ENCODE measurements around the gene PSKH1. TPM values are rescaled to one million over a fixed set of nuclear protein-coding genes. Genes with fewer than 3 reads are reported as not detected.

The PSKH1 gene
- total and polyA plus RNA-seq, 2 donors from 2014 or later: 23.6 to 33.2 TPM

GRCh38 chr16:67845291-67846062 lies 47.6 kb upstream of the PSKH1 start:
- no peaks in the 10 kb centered on the region for H3K9me3 ChIP-seq (ENCODE audit: control insufficient read depth in 2 of 3, insufficient read depth in 1 of 3, low read length in 3 of 3)
- intact Hi-C loops (cut with DNase I): no loop called here
- TF ChIP-seq CTCF (IDR thresholded peaks at IDR 0.05; ENCODE audit: borderline replicate concordance, extremely low read depth, insufficient read depth): no peak
- H3K27ac ChIP-seq (ENCODE audit: low read depth in 2 of 2, low read length in 2 of 2): peak overlapping the region; percentile 91 to 98
- peak in 1 of 5 donors; percentile 55 for DNase-seq
- peaks cover 14 to 40% (median 38%) of the 10 kb centered on the region in 3 donors for H3K4me1 ChIP-seq (ENCODE audit: control insufficient read depth in 2 of 3, insufficient read depth in 2 of 3, low read depth in 1 of 3, low read length in 3 of 3)
- FAIRE-seq: no peak
- H3K27me3 ChIP-seq (ENCODE audit: control insufficient read depth, insufficient read depth, low read length): no peaks in the 10 kb centered on the region
- peak overlapping the region; percentile 59 to 88 (median 74) for H3K9ac ChIP-seq (ENCODE audit: low read length in 3 of 3)
- peak overlapping the region; percentile 71 to 83 (median 79) for H3K4me3 ChIP-seq (ENCODE audit: low read length in 3 of 3)
- no peaks in the 10 kb centered on the region for H3K36me3 ChIP-seq (ENCODE audit: control insufficient read depth in 2 of 3, insufficient read depth in 3 of 3, low read length in 3 of 3)

GRCh38 chr16:67846063-67846319 lies 47.1 kb upstream of the PSKH1 start:
- Histone ChIP-seq H3K4me1 (ENCODE audit: control insufficient read depth in 2 of 3, insufficient read depth in 2 of 3, low read depth in 1 of 3, low read length in 3 of 3) (peaks cover 14 to 40% (median 38%) of the 10 kb centered on the region in 3 donors), H3K4me3 (ENCODE audit: low read length in 3 of 3) (peak overlapping the region; percentile 71 to 83 (median 79)), H3K27me3 (ENCODE audit: control insufficient read depth, insufficient read depth, low read length) (no peaks in the 10 kb centered on the region), H3K9me3 (ENCODE audit: control insufficient read depth in 2 of 3, insufficient read depth in 1 of 3, low read length in 3 of 3) (no peaks in the 10 kb centered on the region), H3K9ac (ENCODE audit: low read length in 3 of 3) (peak overlapping the region; percentile 59 to 88 (median 74)), H3K36me3 (ENCODE audit: control insufficient read depth in 2 of 3, insufficient read depth in 3 of 3, low read length in 3 of 3) (no peaks in the 10 kb centered on the region), H3K27ac (ENCODE audit: low read depth in 2 of 2, low read length in 2 of 2) (peak overlapping the region; percentile 91 to 98)
- no peak for TF ChIP-seq CTCF (IDR thresholded peaks at IDR 0.05; ENCODE audit: borderline replicate concordance, extremely low read depth, insufficient read depth)
- no peak for DNase-seq
- FAIRE-seq: no peak
- intact Hi-C loops (cut with DNase I): no loop called here

- no peaks in the 10 kb centered on the region for H3K9me3 ChIP-seq (ENCODE audit: control insufficient read depth in 2 of 3, insufficient read depth in 1 of 3, low read length in 3 of 3)
- intact Hi-C loops (cut with DNase I): no loop called here
- H3K27ac ChIP-seq (ENCODE audit: low read depth in 2 of 2, low read length in 2 of 2): peak within 1 kb of the TSS; percentile 91 to 98
- DNase-seq: peak; percentile 98 to 99 (median 98)
- H3K4me3 ChIP-seq (ENCODE audit: low read length in 3 of 3): peak within 1 kb of the TSS; percentile 71 to 83 (median 79)
- peaks cover 14 to 40% (median 34%) of the 10 kb centered on the region in 3 donors for H3K4me1 ChIP-seq (ENCODE audit: control insufficient read depth in 2 of 3, insufficient read depth in 2 of 3, low read depth in 1 of 3, low read length in 3 of 3)
- FAIRE-seq: no peak
- peak; percentile 10 for TF ChIP-seq CTCF (IDR thresholded peaks at IDR 0.05; ENCODE audit: borderline replicate concordance, extremely low read depth, insufficient read depth)
- H3K36me3 ChIP-seq (ENCODE audit: control insufficient read depth in 2 of 3, insufficient read depth in 3 of 3, low read length in 3 of 3): no peaks in the 10 kb centered on the region
- peak within 1 kb of the TSS; percentile 59 to 88 (median 88) for H3K9ac ChIP-seq (ENCODE audit: low read length in 3 of 3)
- H3K27me3 ChIP-seq (ENCODE audit: control insufficient read depth, insufficient read depth, low read length): no peaks in the 10 kb centered on the region
Observed at GRCh38 chr16:67846320-67847063, 46.6 kb upstream of the PSKH1 start, which contains the start of gene NUTF2. Gene NUTF2, plus strand, starts transcription at chr16:67846933. Its CDS starts 18,198 bp downstream, at chr16:67865131.
